PFSK-1 (cell line): ENCODE measurements around the gene GSG1L.

Source experiments
- FOXP2 ChIP-seq: optimal IDR thresholded peaks from 2 replicates; pipeline ENCODE3; 2011; ENCODE audit warnings: borderline replicate concordance, control low read depth, inconsistent platforms; ENCODE audit not compliant: insufficient read depth; ENCODE audit errors: extremely low read length, extremely low read depth
- POLR2AphosphoS5 ChIP-seq: IDR thresholded peaks from 2 replicates; pipeline ENCODE4 v1.6.1; 2012; ENCODE audit warnings: low read depth, mild to moderate bottlenecking, control low read depth, low read length, moderate library complexity
- REST ChIP-seq, 2 experiments: IDR thresholded peaks; 2 replicates each; pipeline versions ENCODE4 v1.6.1 to v1.8.0; 2011 to 2012; ENCODE audit warnings: low read depth in 2 of 2, low read length in 2 of 2, control low read depth in 1 of 2, inconsistent platforms in 1 of 2, mild to moderate bottlenecking in 1 of 2, moderate library complexity in 1 of 2; ENCODE audit not compliant: insufficient read depth in 1 of 2
- SIN3A ChIP-seq: IDR thresholded peaks from 2 replicates; pipeline ENCODE4 v1.6.1; 2012; ENCODE audit warnings: mild to moderate bottlenecking, low read length, moderate library complexity, borderline replicate concordance; ENCODE audit not compliant: insufficient read depth
- TAF1 ChIP-seq: IDR thresholded peaks from 2 replicates; pipeline ENCODE4 v1.6.1; 2012; ENCODE audit warnings: low read length, control low read depth, borderline replicate concordance; ENCODE audit not compliant: insufficient read depth

The GSG1L gene

GRCh38 chr16:27826081-27826892 is 237.2 kb downstream of the GSG1L start:
- no peak for TF ChIP-seq REST (IDR thresholded peaks at IDR 0.05; ENCODE audit: insufficient read depth in 1 of 2, low read depth in 2 of 2, low read length in 2 of 2)
- TF ChIP-seq POLR2AphosphoS5: no peak
- TF ChIP-seq FOXP2: no peak
- no peak for TF ChIP-seq SIN3A
- TF ChIP-seq TAF1: no peak

GRCh38 chr16:27824786-27825185 is 238.7 kb downstream of the GSG1L start:
- TF ChIP-seq FOXP2 (no peak), POLR2AphosphoS5 (no peak), SIN3A (no peak), TAF1 (no peak), REST (IDR thresholded peaks at IDR 0.05; ENCODE audit: insufficient read depth in 1 of 2, low read depth in 2 of 2, low read length in 2 of 2) (no peak)

- TF ChIP-seq FOXP2 (no peak), SIN3A (no peak), POLR2AphosphoS5 (no peak), REST (IDR thresholded peaks at IDR 0.05; ENCODE audit: insufficient read depth in 1 of 2, low read depth in 2 of 2, low read length in 2 of 2) (no peak), TAF1 (no peak)
Measured at GRCh38 chr16:27824006-27824405, 239.5 kb downstream of the GSG1L start.

- no peak for TF ChIP-seq POLR2AphosphoS5
- TF ChIP-seq REST (IDR thresholded peaks at IDR 0.05; ENCODE audit: insufficient read depth in 1 of 2, low read depth in 2 of 2, low read length in 2 of 2): no peak
- no peak for TF ChIP-seq SIN3A
- TF ChIP-seq TAF1: no peak
- no peak for TF ChIP-seq FOXP2
Measured at GRCh38 chr16:27823421-27823820, 240.1 kb downstream of the GSG1L start.
